GM12875 (cell line): ENCODE measurements around the gene ZNF783.

Experiments
- H3K4me3 ChIP-seq: one replicate; pipeline ENCODE4 v1.5.1; 2011; ENCODE audit warnings: low read depth, low read length, control low read depth
- CTCF ChIP-seq: IDR thresholded peaks from 2 replicates; pipeline ENCODE4 v1.5.1; 2011; ENCODE audit warnings: low read depth, mild to moderate bottlenecking, control low read depth, inconsistent platforms, low read length, moderate library complexity, borderline replicate concordance; ENCODE audit not compliant: insufficient read depth

Gene ZNF783

GRCh38 chr7:149289262-149289661, 27.3 kb downstream of the ZNF783 start:
- TF ChIP-seq CTCF = no peak
- no peak overlapping the region for H3K4me3 ChIP-seq

GRCh38 chr7:149289856-149290255, 27.9 kb downstream of the ZNF783 start:
- TF ChIP-seq CTCF = no peak
- no peak overlapping the region for H3K4me3 ChIP-seq

GRCh38 chr7:149291036-149291780, 29.2 kb downstream of the ZNF783 start:
- no peak for TF ChIP-seq CTCF
- no peak overlapping the region for H3K4me3 ChIP-seq

- TF ChIP-seq CTCF = no peak
- H3K4me3 ChIP-seq = no peak overlapping the region
Observed at GRCh38 chr7:149291781-149292461, 29.9 kb downstream of the ZNF783 start.

GRCh38 chr7:149292462-149292823, 30.4 kb downstream of the ZNF783 start:
- TF ChIP-seq CTCF = no peak
- H3K4me3 ChIP-seq = no peak overlapping the region

- TF ChIP-seq CTCF = no peak
Observed at GRCh38 chr7:149293338-149293737, 31.3 kb downstream of the ZNF783 start.

GRCh38 chr7:149293946-149294633, 32.1 kb downstream of the ZNF783 start:
- no peak for TF ChIP-seq CTCF
- H3K4me3 ChIP-seq = no peak overlapping the region

More at GRCh38 chr7:149293338-149293737, 31.3 kb downstream of the ZNF783 start:
- no peak overlapping the region for H3K4me3 ChIP-seq
